Stomach (tissue), 9 donors: ENCODE data around the gene NRIP2. TPM values are rescaled to one million over a fixed set of nuclear protein-coding genes. Genes with fewer than 3 reads are reported as not detected.

Experiments
- DNase-seq, 2 donors: peaks; one replicate each; pipeline versions ENCODE4 v3.0.0 to v3.0.0-alpha.2; 2013 to 2019
- H3K27ac ChIP-seq, 5 donors: fragments of 200-600 bp in 4 of 5; sonication (generic) in 4 of 5; one replicate each; pipeline ENCODE4 v1.5.1; 2013 to 2019; ENCODE audit warnings: mild to moderate bottlenecking in 1 of 5, moderate library complexity in 1 of 5
- H3K27me3 ChIP-seq, 3 donors: fragments of 200-600 bp; sonication (generic); one replicate each; pipeline ENCODE4 v1.5.1; 2017 to 2019; ENCODE audit warnings: mixed run types in 1 of 3
- H3K36me3 ChIP-seq, 4 donors: fragments of 200-600 bp; sonication (generic); 1 replicate in 3 of 4; 2 replicates in 1 of 4; pipeline ENCODE4 v1.5.1; 2016 to 2019
- H3K4me1 ChIP-seq, 4 donors: fragments of 200-600 bp; sonication (generic); one replicate each; pipeline ENCODE4 v1.5.1; 2016 to 2019
- H3K4me3 ChIP-seq, 4 donors: fragments of 200-600 bp; sonication (generic) in 3 of 4; one replicate each; pipeline ENCODE4 v1.5.1; 2016 to 2019; ENCODE audit warnings: mild to moderate bottlenecking in 1 of 4
- H3K9me3 ChIP-seq, 4 donors: fragments of 200-600 bp; sonication (generic); one replicate each; pipeline ENCODE4 v1.5.1; 2016 to 2019
- EP300 ChIP-seq: sonication (generic); formaldehyde crosslinking; IDR thresholded peaks from one replicate; pipeline ENCODE4 v1.6.1; 2017; ENCODE audit warnings: antibody characterized with exemption
- POLR2A ChIP-seq, 4 donors: fragments of 450-650 bp; IDR thresholded peaks; one replicate each; pipeline ENCODE4 v1.6.1; 2016; ENCODE audit warnings: antibody characterized with exemption in 4 of 4, control low read depth in 2 of 4, mild to moderate bottlenecking in 1 of 4, moderate library complexity in 1 of 4
- POLR2AphosphoS5 ChIP-seq, 3 donors: sonication (generic); formaldehyde crosslinking; IDR thresholded peaks; one replicate each; pipeline ENCODE4 v1.6.1; 2016; ENCODE audit warnings: antibody characterized with exemption in 3 of 3
- WGBS, 5 donors: extraction: QIAGEN DNeasy Blood & Tissue Kit in 3 of 5; methylation state at CpG; one replicate each; pipeline versions ENCODE4 v1.1.5 to v1.1.7; 2013 to 2018; 5-methylcytosine and 5-hydroxymethylcytosine counted together
- intact Hi-C: fragments of 100-400 bp; cut with DNase I; formaldehyde crosslinking; loops from one replicate; pipeline ENCODE4 v1.15.1; 2023; ENCODE audit warnings: low total_unique reads
- polyA plus RNA-seq, 3 donors: library from polyadenylated mRNA; stranded (reverse); fragments of 200-250 nt; gene quantifications; one replicate each; pipeline ENCODE4 v1.2.3, GENCODE V29; 2013
- total RNA-seq, 5 donors: library from RNA; depleted of rRNA; stranded (reverse); fragments of >200 nt; gene quantifications; one replicate each; pipeline versions ENCODE4 v1.1.0 to v1.2.3, GENCODE V29; 2014 to 2016
- TF ChIP-seq, protein P1 (sequence below), 7 experiments: fragments of 450-650 bp in 4 of 7; fragments of 200-600 bp in 3 of 7; sonication (generic) in 3 of 7; IDR thresholded peaks; one replicate each; pipeline ENCODE4 v1.5.1; 2016 to 2019; ENCODE audit warnings: antibody characterized with exemption in 7 of 7, control low read depth in 2 of 7, mild to moderate bottlenecking in 1 of 7
- donor health status: healthy with polysubstance abuse.
- donor health status: Bipolar disorder and iron deficiency.
- donor health status: healthy.

NRIP2 gene
- total and polyA plus RNA-seq, 8 donors = 0.31 to 24.3 (median 0.89) TPM; not detected in 2

DNA sequence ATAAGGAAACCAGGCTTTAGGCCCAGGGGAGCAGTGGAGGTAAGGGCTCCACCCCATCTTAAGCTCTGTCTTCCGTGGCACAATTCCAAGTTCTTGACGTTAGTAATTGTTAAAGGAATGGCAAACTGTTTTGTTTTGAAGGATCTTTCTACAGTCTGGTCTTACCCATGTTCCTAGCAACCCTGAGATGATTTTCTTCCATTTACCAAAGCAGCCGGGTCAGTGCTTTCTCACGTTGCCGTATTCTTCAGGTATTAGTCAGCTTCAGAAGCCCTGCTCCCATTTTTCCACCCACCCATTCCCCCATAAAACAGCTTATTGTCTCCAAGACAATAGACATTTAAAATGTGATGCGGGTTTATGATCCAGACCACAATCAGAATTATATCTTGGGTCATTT lies 10.3 kb downstream of the NRIP2 start:
- H3K4me3 ChIP-seq = no peak overlapping the region
- H3K9me3 ChIP-seq = no peaks in the 10 kb centered on the region
- no peaks in the 10 kb centered on the region for H3K4me1 ChIP-seq
- 76 to 83% (median 80%) methylated on average over 6 of the region's 6 CpGs for WGBS, 5 donors
- H3K27ac ChIP-seq = no peak overlapping the region
- intact Hi-C loops = no loop called here
- TF ChIP-seq EP300 (no peak), POLR2AphosphoS5 (IDR thresholded peaks at IDR 0.05) (no peak), POLR2A (IDR thresholded peaks at IDR 0.05) (no peak)
- TF ChIP-seq, protein P1, sequence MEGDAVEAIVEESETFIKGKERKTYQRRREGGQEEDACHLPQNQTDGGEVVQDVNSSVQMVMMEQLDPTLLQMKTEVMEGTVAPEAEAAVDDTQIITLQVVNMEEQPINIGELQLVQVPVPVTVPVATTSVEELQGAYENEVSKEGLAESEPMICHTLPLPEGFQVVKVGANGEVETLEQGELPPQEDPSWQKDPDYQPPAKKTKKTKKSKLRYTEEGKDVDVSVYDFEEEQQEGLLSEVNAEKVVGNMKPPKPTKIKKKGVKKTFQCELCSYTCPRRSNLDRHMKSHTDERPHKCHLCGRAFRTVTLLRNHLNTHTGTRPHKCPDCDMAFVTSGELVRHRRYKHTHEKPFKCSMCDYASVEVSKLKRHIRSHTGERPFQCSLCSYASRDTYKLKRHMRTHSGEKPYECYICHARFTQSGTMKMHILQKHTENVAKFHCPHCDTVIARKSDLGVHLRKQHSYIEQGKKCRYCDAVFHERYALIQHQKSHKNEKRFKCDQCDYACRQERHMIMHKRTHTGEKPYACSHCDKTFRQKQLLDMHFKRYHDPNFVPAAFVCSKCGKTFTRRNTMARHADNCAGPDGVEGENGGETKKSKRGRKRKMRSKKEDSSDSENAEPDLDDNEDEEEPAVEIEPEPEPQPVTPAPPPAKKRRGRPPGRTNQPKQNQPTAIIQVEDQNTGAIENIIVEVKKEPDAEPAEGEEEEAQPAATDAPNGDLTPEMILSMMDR (IDR thresholded peaks at IDR 0.05) = no peak
- no peaks in the 10 kb centered on the region for H3K27me3 ChIP-seq
- DNase-seq = no peak
- peaks cover 65 to 100% (median 100%) of the 10 kb centered on the region in 4 donors for H3K36me3 ChIP-seq

DNA sequence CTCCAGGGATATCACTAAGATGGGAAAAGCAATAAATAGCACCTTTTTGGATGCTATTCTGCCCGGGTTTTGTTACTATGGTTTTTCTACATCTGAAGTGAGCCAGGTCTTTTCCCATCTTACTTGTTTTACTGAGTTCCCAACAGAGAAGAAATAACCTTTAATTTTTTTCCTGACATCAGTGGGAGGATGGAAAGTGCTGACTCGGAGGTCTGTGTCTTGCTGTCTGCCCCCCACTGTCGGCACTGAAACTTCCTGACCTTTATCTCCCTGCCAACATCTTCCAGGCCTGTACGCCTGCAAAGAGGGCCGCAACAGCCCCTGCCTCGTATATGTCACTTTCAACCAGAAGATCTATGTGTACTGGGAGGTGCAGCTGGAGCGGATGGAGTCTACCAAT lies 11.4 kb downstream of the NRIP2 start:
- H3K9me3 ChIP-seq = no peaks in the 10 kb centered on the region
- no peaks in the 10 kb centered on the region for H3K27me3 ChIP-seq
- H3K27ac ChIP-seq = no peak overlapping the region
- 81 to 87% (median 85%) methylated on average over 7 of the region's 7 CpGs for WGBS, 5 donors
- no peak overlapping the region for H3K4me3 ChIP-seq
- DNase-seq = no peak
- TF ChIP-seq POLR2AphosphoS5 (IDR thresholded peaks at IDR 0.05) = no peak
- no peak for TF ChIP-seq EP300
- TF ChIP-seq, protein P1 (IDR thresholded peaks at IDR 0.05) = no peak
- no peak for TF ChIP-seq POLR2A (IDR thresholded peaks at IDR 0.05)
- H3K4me1 ChIP-seq = no peaks in the 10 kb centered on the region
- intact Hi-C loops = no loop called here
- peaks cover 71 to 100% (median 99%) of the 10 kb centered on the region in 4 donors for H3K36me3 ChIP-seq

DNA sequence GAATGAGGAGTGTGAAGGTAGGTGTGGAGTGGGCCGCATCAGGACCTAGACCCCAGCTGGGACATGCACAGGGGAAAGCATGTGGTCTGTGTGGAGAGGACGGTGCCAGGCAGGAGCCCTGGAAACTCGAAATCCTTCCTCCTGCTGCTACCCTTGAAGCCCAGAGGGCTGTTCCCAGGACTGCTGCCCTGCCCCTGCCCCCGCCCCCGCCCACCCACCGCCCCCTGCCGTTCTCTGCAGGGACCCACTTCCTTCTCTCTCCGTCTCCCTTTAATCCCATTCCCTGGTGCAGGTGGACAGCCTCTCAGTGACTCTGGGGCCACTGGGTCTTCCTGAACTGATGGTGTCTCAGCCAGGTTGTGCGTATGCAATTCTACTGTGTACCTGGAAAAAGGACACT lies 14.4 kb downstream of the NRIP2 start:
- H3K9me3 ChIP-seq = no peaks in the 10 kb centered on the region
- intact Hi-C loops = no loop called here
- TF ChIP-seq POLR2A (IDR thresholded peaks at IDR 0.05) (no peak), EP300 (no peak), POLR2AphosphoS5 (IDR thresholded peaks at IDR 0.05) (no peak)
- TF ChIP-seq, protein P1 (IDR thresholded peaks at IDR 0.05) = no peak
- no peak for DNase-seq
- H3K27me3 ChIP-seq = no peaks in the 10 kb centered on the region
- peaks cover 0 to 1% (median under 1%) of the 10 kb centered on the region in 4 donors for H3K4me1 ChIP-seq
- 78 to 90% (median 82%) methylated on average over 5 to 9 of the region's 9 CpGs for WGBS, 5 donors
- H3K27ac ChIP-seq = no peak overlapping the region
- H3K4me3 ChIP-seq = no peak overlapping the region
- H3K36me3 ChIP-seq = peaks cover 63 to 99% (median 94%) of the 10 kb centered on the region in 4 donors

DNA sequence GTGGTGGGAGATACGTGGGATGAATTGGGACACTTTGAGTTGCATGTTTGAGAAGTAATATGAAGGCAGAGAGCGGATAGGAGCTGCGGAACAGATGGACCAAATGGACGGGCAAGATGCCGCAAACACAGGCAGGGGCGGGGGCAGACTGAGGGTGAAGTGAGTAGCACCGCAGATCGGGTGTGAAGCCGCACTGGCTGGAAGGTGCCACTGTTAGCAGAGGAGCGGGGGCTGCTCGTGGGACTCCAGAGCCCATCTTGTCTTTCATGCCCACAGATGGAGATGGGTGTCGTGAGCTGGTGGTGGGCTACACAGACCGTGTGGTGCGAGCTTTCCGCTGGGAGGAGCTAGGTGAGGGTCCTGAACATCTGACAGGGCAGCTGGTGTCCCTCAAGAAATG lies 15.0 kb downstream of the NRIP2 start:
- Histone ChIP-seq H3K4me3 (no peak overlapping the region), H3K9me3 (no peaks in the 10 kb centered on the region), H3K27ac (no peak overlapping the region), H3K36me3 (peaks cover 57 to 98% (median 92%) of the 10 kb centered on the region in 4 donors), H3K4me1 (peaks cover 0 to 7% (median 3%) of the 10 kb centered on the region in 4 donors), H3K27me3 (no peaks in the 10 kb centered on the region)
- DNase-seq = no peak
- WGBS, 5 donors = 93 to 98% (median 95%) methylated on average over 15 of the region's 15 CpGs
- no peak for TF ChIP-seq POLR2A (IDR thresholded peaks at IDR 0.05)
- TF ChIP-seq, protein P1 (IDR thresholded peaks at IDR 0.05) = no peak
- no peak for TF ChIP-seq EP300
- TF ChIP-seq POLR2AphosphoS5 (IDR thresholded peaks at IDR 0.05) = no peak
- intact Hi-C loops = no loop called here
